NB4 (cell line): ENCODE measurements around the gene TBC1D4.

Source experiments
- TF ChIP-seq, protein P1 (sequence below): IDR thresholded peaks from one replicate; pipeline ENCODE4 v1.5.1; 2012; ENCODE audit warnings: low read depth, low read length
- TF ChIP-seq, protein P2 (sequence below): IDR thresholded peaks from 2 replicates; pipeline ENCODE4 v1.6.1; 2011; ENCODE audit warnings: low read depth, low read length

GRCh38 chr13:75426421-75426820, 55.5 kb downstream of the TBC1D4 start:
- TF ChIP-seq, protein P1, sequence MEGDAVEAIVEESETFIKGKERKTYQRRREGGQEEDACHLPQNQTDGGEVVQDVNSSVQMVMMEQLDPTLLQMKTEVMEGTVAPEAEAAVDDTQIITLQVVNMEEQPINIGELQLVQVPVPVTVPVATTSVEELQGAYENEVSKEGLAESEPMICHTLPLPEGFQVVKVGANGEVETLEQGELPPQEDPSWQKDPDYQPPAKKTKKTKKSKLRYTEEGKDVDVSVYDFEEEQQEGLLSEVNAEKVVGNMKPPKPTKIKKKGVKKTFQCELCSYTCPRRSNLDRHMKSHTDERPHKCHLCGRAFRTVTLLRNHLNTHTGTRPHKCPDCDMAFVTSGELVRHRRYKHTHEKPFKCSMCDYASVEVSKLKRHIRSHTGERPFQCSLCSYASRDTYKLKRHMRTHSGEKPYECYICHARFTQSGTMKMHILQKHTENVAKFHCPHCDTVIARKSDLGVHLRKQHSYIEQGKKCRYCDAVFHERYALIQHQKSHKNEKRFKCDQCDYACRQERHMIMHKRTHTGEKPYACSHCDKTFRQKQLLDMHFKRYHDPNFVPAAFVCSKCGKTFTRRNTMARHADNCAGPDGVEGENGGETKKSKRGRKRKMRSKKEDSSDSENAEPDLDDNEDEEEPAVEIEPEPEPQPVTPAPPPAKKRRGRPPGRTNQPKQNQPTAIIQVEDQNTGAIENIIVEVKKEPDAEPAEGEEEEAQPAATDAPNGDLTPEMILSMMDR, result no peak
- TF ChIP-seq, protein P2, sequence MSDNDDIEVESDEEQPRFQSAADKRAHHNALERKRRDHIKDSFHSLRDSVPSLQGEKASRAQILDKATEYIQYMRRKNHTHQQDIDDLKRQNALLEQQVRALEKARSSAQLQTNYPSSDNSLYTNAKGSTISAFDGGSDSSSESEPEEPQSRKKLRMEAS, result no peak
